GM12878 (cell line): ENCODE measurements around the gene PDSS2. TPM values are rescaled to one million over a fixed set of nuclear protein-coding genes. Genes with fewer than 3 reads are reported as not detected.
"Not testable (repeated sequence)": the region's sequence is repeated elsewhere in the genome, so short reads cannot be mapped to it uniquely, and the experiment has no call there.

Experiments used
- ATAC-seq: fragments of 200-7000 bp; cut with Tn5 transposase; 3 replicates; pipeline ENCODE4 v1.9.1; 2020; ENCODE audit warnings: mild to moderate bottlenecking, moderate library complexity
- BruUV-seq: library from RNA; stranded (reverse); fragments of 400-500 nt; replicated peaks from 2 replicates; lab custom pipeline; 2021; lab: Mats Ljungman, UMichigan
- CTCF ChIA-PET: fragments of 300-600 bp; sonication (Branson Sonifier 250); formaldehyde crosslinking; extraction: SDS; loops from one replicate; lab custom pipeline; 2021; ENCODE audit warnings: inconsistent platforms; lab: Yijun Ruan, JAX
- POLR2A ChIA-PET: fragments of 350-600 bp; formaldehyde crosslinking; extraction: SDS; loops from one replicate; lab custom pipeline; 2021; ENCODE audit warnings: inconsistent platforms; lab: Charles Lee
- RAD21 ChIA-PET: fragments of 300-600 bp; sonication (Branson Sonifier 250); formaldehyde crosslinking; loops from one replicate; lab custom pipeline; 2023; ENCODE audit warnings: antibody characterized with exemption; ENCODE audit not compliant: unreplicated experiment; lab: Charles Lee
- SMC1A ChIA-PET: fragments of 300-600 bp; sonication (Branson Sonifier 250); formaldehyde crosslinking; loops from one replicate; lab custom pipeline; 2023; ENCODE audit not compliant: unreplicated experiment, uncharacterized antibody; lab: Charles Lee
- DNase-seq: peaks from one replicate; pipeline ENCODE4 v3.0.0-alpha.2; 2011; ENCODE audit warnings: low read depth, low spot score
- FAIRE-seq: peaks from 3 replicates; lab custom pipeline; 2011; peaks lifted over from hg19 to GRCh38; lab: Jason Lieb, UNC
- H2AFZ ChIP-seq: 2 replicates; pipeline ENCODE4 v1.6.0; 2011; ENCODE audit warnings: low read depth, low read length, control low read depth; ENCODE audit not compliant: control insufficient read depth
- H3K27ac ChIP-seq: 2 replicates; pipeline ENCODE4 v1.5.1; 2011; ENCODE audit warnings: control low read depth; ENCODE audit not compliant: control insufficient read depth, insufficient read depth
- H3K27me3 ChIP-seq, 2 experiments: replicated peaks in 1 of 2; 2 replicates each; pipeline versions ENCODE4 v1.6.0 to v1.6.1; 2011; ENCODE audit warnings: low read length in 1 of 2; ENCODE audit not compliant: control insufficient read depth in 2 of 2, insufficient read depth in 2 of 2
- H3K36me3 ChIP-seq, 2 experiments: 2 replicates each; pipeline ENCODE4 v1.5.1; 2011; ENCODE audit warnings: low read length in 1 of 2; ENCODE audit not compliant: control insufficient read depth in 2 of 2, insufficient read depth in 2 of 2
- H3K4me1 ChIP-seq: 2 replicates; pipeline ENCODE4 v1.6.1; 2011; ENCODE audit warnings: mild to moderate bottlenecking, low read length, moderate library complexity, mixed read lengths; ENCODE audit not compliant: control insufficient read depth, insufficient read depth
- H3K4me2 ChIP-seq: 2 replicates; pipeline ENCODE4 v1.6.0; 2011; ENCODE audit warnings: control low read depth; ENCODE audit not compliant: control insufficient read depth, insufficient read depth
- H3K4me3 ChIP-seq: fragments of 200-600 bp; sonication (generic); 2 replicates; pipeline ENCODE4 v1.5.1; 2016
- H3K79me2 ChIP-seq: 2 replicates; pipeline ENCODE4 v1.6.0; 2011; ENCODE audit warnings: low read length; ENCODE audit not compliant: control insufficient read depth, insufficient read depth
- H3K9ac ChIP-seq: 2 replicates; pipeline ENCODE4 v1.8.0; 2011; ENCODE audit warnings: low read length, control low read depth, mixed read lengths; ENCODE audit not compliant: control insufficient read depth, insufficient read depth
- H3K9me3 ChIP-seq: replicated peaks from 3 replicates; pipeline ENCODE4 v1.5.1; 2011; ENCODE audit warnings: mild to moderate bottlenecking, low read length; ENCODE audit not compliant: control insufficient read depth, insufficient read depth
- H4K20me1 ChIP-seq: 2 replicates; pipeline ENCODE4 v1.6.0; 2011; ENCODE audit not compliant: control insufficient read depth, insufficient read depth
- ATF7 ChIP-seq: fragments of 450-650 bp; IDR thresholded peaks from 2 replicates; pipeline ENCODE4 v1.6.1; 2016; ENCODE audit warnings: low read depth, mild to moderate bottlenecking
- BHLHE40 ChIP-seq, 2 experiments: fragments of 450-650 bp in 1 of 2; IDR thresholded peaks; 2 replicates each; pipeline ENCODE4 v1.6.1; 2011 to 2017; ENCODE audit warnings: low read depth in 2 of 2, borderline replicate concordance in 1 of 2, improper control_type of control experiment in 1 of 2, low read length in 1 of 2, mild to moderate bottlenecking in 1 of 2
- CREB1 ChIP-seq: IDR thresholded peaks from 2 replicates; pipeline ENCODE4 v1.6.1; 2012; ENCODE audit warnings: low read depth, mild to moderate bottlenecking, inconsistent platforms
- CTCF ChIP-seq, 3 experiments: IDR thresholded peaks in 2 of 3; conservative IDR thresholded peaks in 1 of 3; 2 replicates each; pipeline ENCODE4 v1.5.1; 2011; ENCODE audit warnings: low read depth in 3 of 3, low read length in 3 of 3, mild to moderate bottlenecking in 3 of 3, control low read depth in 2 of 3, moderate library complexity in 2 of 3, inconsistent platforms in 1 of 3, mixed read lengths in 1 of 3; ENCODE audit not compliant: control insufficient read depth in 2 of 3, insufficient read depth in 1 of 3; ENCODE audit errors: extremely low read depth in 1 of 3
- EED ChIP-seq: sonication (generic); IDR thresholded peaks from 2 replicates; pipeline ENCODE4 v1.6.1; 2016; ENCODE audit warnings: antibody characterized with exemption, low read depth
- MTA3 ChIP-seq: IDR thresholded peaks from 2 replicates; pipeline ENCODE4 v1.6.1; 2012; ENCODE audit warnings: low read length, inconsistent platforms, borderline replicate concordance
- NR2C2 ChIP-seq: IDR thresholded peaks from 2 replicates; pipeline ENCODE4 v1.6.1; 2011; ENCODE audit warnings: borderline replicate concordance, low read depth; ENCODE audit not compliant: control insufficient read depth, insufficient read length
- RAD21 ChIP-seq: IDR thresholded peaks from 2 replicates; pipeline ENCODE4 v1.6.1; 2011; ENCODE audit warnings: mild to moderate bottlenecking, low read depth, low read length, moderate library complexity; ENCODE audit not compliant: insufficient read depth
- RUNX3 ChIP-seq: IDR thresholded peaks from 2 replicates; pipeline ENCODE4 v1.6.1; 2012; ENCODE audit warnings: low read length, inconsistent platforms
- SMAD1 ChIP-seq: fragments of 450-650 bp; IDR thresholded peaks from 2 replicates; pipeline ENCODE4 v1.6.1; 2018; ENCODE audit warnings: mild to moderate bottlenecking, low read depth; ENCODE audit not compliant: partially characterized antibody
- SMC3 ChIP-seq: IDR thresholded peaks from 2 replicates; pipeline ENCODE4 v1.6.1; 2011; ENCODE audit warnings: low read length, improper control_type of control experiment, borderline replicate concordance
- TARDBP ChIP-seq: IDR thresholded peaks from 2 replicates; pipeline ENCODE4 v1.6.1; 2016; ENCODE audit warnings: borderline replicate concordance
- WGBS: methylation state at CpG from one replicate; pipeline ENCODE4 v1.1.6; 2016; ENCODE audit warnings: low lambda C conversion rate; ENCODE audit not compliant: insufficient replicate concordance, insufficient coverage; ENCODE audit errors: missing lambda C conversion rate; 5-methylcytosine and 5-hydroxymethylcytosine counted together
- in situ Hi-C: fragments of 300-500 bp; cut with MboI; formaldehyde crosslinking; loops from 9 replicates; pipeline ENCODE4 v1.14.3; 2018; ENCODE audit warnings: mixed read lengths
- intact Hi-C: fragments of 100-400 bp; cut with micrococcal nuclease; formaldehyde crosslinking; loops from one replicate; pipeline ENCODE4 v1.14.2; 2022; ENCODE audit not compliant: unreplicated experiment
- polyA plus RNA-seq, 11 experiments: library from polyadenylated mRNA; depleted of rRNA in 4 of 11; unstranded in 6 of 11; stranded (reverse) in 5 of 11; fragments of >200 nt; fragmentation: Nextera tagmentation in 4 of 11; fragmentation: Illumina TruSeq in 1 of 11; extraction: Ambion mirVana in 4 of 11; extraction: Trizol in 1 of 11; gene quantifications; 1 replicate in 1 of 11; 2 replicates in 10 of 11; pipeline versions ENCODE4 v1.2.1 to v1.2.3, GENCODE V29; 2011 to 2016; ENCODE audit warnings: inconsistent platforms in 2 of 11, missing spikeins in 2 of 11, low read depth in 1 of 11
- total RNA-seq, 4 experiments: library from RNA; depleted of rRNA in 3 of 4; stranded (reverse); fragments of >200 nt in 3 of 4; fragmentation: Illumina TruSeq in 1 of 4; extraction: Trizol in 1 of 4; gene quantifications; 2 replicates each; pipeline versions ENCODE4 v1.2.1 to v1.2.3, GENCODE V29; 2013 to 2021

PDSS2 gene
- total and polyA plus RNA-seq, 10 of the 15 experiments (the other 5 are each of a cell fraction or from before 2014, with no cell fraction given), result 7.7 to 15.5 (median 9.6) TPM

- H4K20me1 ChIP-seq, ATAC-seq, H3K4me1 ChIP-seq, in situ Hi-C loops, H3K27ac ChIP-seq, H3K4me2 ChIP-seq, SMC1A ChIA-PET, H2AFZ ChIP-seq, H3K4me3 ChIP-seq, BruUV-seq, RAD21 ChIA-PET, POLR2A ChIA-PET, H3K79me2 ChIP-seq, DNase-seq, H3K27me3 ChIP-seq, H3K9ac ChIP-seq, intact Hi-C loops, H3K36me3 ChIP-seq, FAIRE-seq, H3K9me3 ChIP-seq: not testable (repeated sequence)
- 82% methylated on average over 13 of the region's 14 CpGs for WGBS
- CTCF ChIA-PET, result interaction anchor here (0.9 kb wide), 1 partner anchor 10 kb away, joined by 3 read pairs; no protein-coding TSS in a partner anchor
These were observed 324.2 kb downstream of the PDSS2 start for GRCh38 chr6:107135048-107135680.

- Histone ChIP-seq H3K36me3 (no peaks in the 10 kb centered on the region), H4K20me1 (no peaks in the 10 kb centered on the region), H3K9me3 (no peaks in the 10 kb centered on the region), H2AFZ (no peak overlapping the region), H3K27me3 (no peaks in the 10 kb centered on the region), H3K4me3 (no peak overlapping the region), H3K4me1 (peaks cover 8% of the 10 kb centered on the region), H3K79me2 (no peaks in the 10 kb centered on the region), H3K27ac (no peak overlapping the region), H3K4me2 (no peak overlapping the region), H3K9ac (no peak overlapping the region)
- POLR2A ChIA-PET, result no interaction called here
- 28% methylated on average over 8 of the region's 8 CpGs for WGBS
- ATAC-seq (no peak), FAIRE-seq (no peak), DNase-seq (no peak)
- intact Hi-C loops (no loop called here), in situ Hi-C loops (no loop called here)
- RAD21 ChIA-PET, result interaction anchor here (1.1 kb wide), 1 partner anchor 186 kb away, joined by 3 read pairs; no protein-coding TSS in a partner anchor
- CTCF ChIA-PET, result interaction anchor here (0.6 to 1.3 kb wide), 4 partner anchors 9 to 542 kb away, joined by 3 to 7 read pairs (median 4); no protein-coding TSS in a partner anchor
- SMC1A ChIA-PET, result interaction anchor here (0.9 kb wide), 1 partner anchor 567 kb away, joined by 3 read pairs; no protein-coding TSS in a partner anchor
- BruUV-seq, result no TSS peak
- no peak for TF ChIP-seq ATF7
- peak in 2 of 3 experiments; percentile 32 to 42; a peak in 3 of 6 replicates for TF ChIP-seq CTCF (IDR thresholded peaks at IDR 0.05 in 2 of 3, conservative IDR thresholded peaks at IDR 0.05 in 1 of 3; ENCODE audit: control insufficient read depth in 2 of 3, extremely low read depth in 1 of 3, insufficient read depth in 1 of 3, low read depth in 3 of 3, low read length in 3 of 3)
- 0 out of 2 replicates have a peak, but pooled peaks have one; percentile 19 for TF ChIP-seq RUNX3
- no peak for TF ChIP-seq SMAD1
- peak; percentile 34; the same call in 1 of the 2 replicates for TF ChIP-seq SMC3
- TF ChIP-seq RAD21, result peak; percentile 65
- TF ChIP-seq NR2C2, result no peak
- no peak for TF ChIP-seq EED
- TF ChIP-seq CREB1, result no peak
- TF ChIP-seq TARDBP, result no peak
- TF ChIP-seq BHLHE40 (IDR thresholded peaks at IDR 0.05; ENCODE audit: borderline replicate concordance in 1 of 2, low read depth in 2 of 2, low read length in 1 of 2), result no peak
- TF ChIP-seq MTA3, result no peak
These were observed 326.9 kb downstream of the PDSS2 start for GRCh38 chr6:107132330-107132954.
